ENCODE results near the gene UBE2L5.

GRCh38 chr13:30406779-30407416 lies 15.4 kb upstream of the UBE2L5 start:
- TF ChIP-seq CTCF (IDR thresholded peaks at IDR 0.05) (no peak), POLR2A (IDR thresholded peaks at IDR 0.05) (no peak)

Data from testis (tissue), 2 donors.